Activated CD4-positive, alpha-beta T cell treated with anti-CD3 and anti-CD28 coated beads, Interleukin-2, amount 10 ng/mL, durations not matched to agents 7 days and 5 days (primary cell): ENCODE measurements around the gene ZNF562. TPM values are rescaled to one million over a fixed set of nuclear protein-coding genes. Genes with fewer than 3 reads are reported as not detected.
"Not testable (repeated sequence)": the region's sequence is repeated elsewhere in the genome, so short reads cannot be mapped to it uniquely, and the experiment has no call there.

Source experiments
- CTCF ChIA-PET: fragments of 350-600 bp; sonication (Branson Sonifier 250); formaldehyde crosslinking; loops from one replicate; lab custom pipeline; 2021; ENCODE audit warnings: antibody characterized with exemption; lab: Charles Lee
- POLR2A ChIA-PET: fragments of 350-600 bp; sonication (Branson Sonifier 250); formaldehyde crosslinking; loops from one replicate; lab custom pipeline; 2021; ENCODE audit warnings: antibody characterized with exemption; lab: Charles Lee
- DNase-seq: peaks from one replicate; pipeline ENCODE4 v3.0.0-alpha.2; 2020
- H3K27ac Mint-ChIP-seq: one replicate; pipeline ENCODE4 v1.8.0; 2021; ENCODE audit warnings: mild to moderate bottlenecking, moderate library complexity, mixed read lengths
- H3K27me3 Mint-ChIP-seq: one replicate; pipeline ENCODE4 v1.8.0; 2021; ENCODE audit warnings: mixed read lengths
- H3K36me3 Mint-ChIP-seq: one replicate; pipeline ENCODE4 v1.8.0; 2021; ENCODE audit warnings: low read depth, mixed read lengths
- H3K4me1 Mint-ChIP-seq: one replicate; pipeline ENCODE4 v1.8.0; 2021; ENCODE audit warnings: mixed read lengths
- H3K4me3 Mint-ChIP-seq: one replicate; pipeline ENCODE4 v1.8.0; 2021; ENCODE audit warnings: mild to moderate bottlenecking, moderate library complexity, mixed read lengths
- H3K9me3 Mint-ChIP-seq: one replicate; pipeline ENCODE4 v1.8.0; 2021; ENCODE audit warnings: mixed read lengths
- total RNA-seq, 2 experiments: library from RNA; stranded (reverse); gene quantifications; one replicate each; pipeline ENCODE4 v1.2.3, GENCODE V29; 2021

Gene ZNF562
- total RNA-seq, 2 experiments from 2014 or later = 18.1 to 19.7 TPM

- DNase-seq = peak; percentile 10
- CTCF ChIA-PET = interaction anchor here (0.6 kb wide), 1 partner anchor 1194 kb away, joined by 3 read pairs; no protein-coding TSS in a partner anchor
- POLR2A ChIA-PET = no interaction called here
- H3K9me3 Mint-ChIP-seq = peaks cover 44% of the 10 kb centered on the region
- H3K36me3 Mint-ChIP-seq = peaks cover 55% of the 10 kb centered on the region
- peaks cover 26% of the 10 kb centered on the region for H3K4me1 Mint-ChIP-seq
- H3K27ac Mint-ChIP-seq = peak overlapping the region; percentile 98
- no peaks in the 10 kb centered on the region for H3K27me3 Mint-ChIP-seq
- H3K4me3 Mint-ChIP-seq = peak overlapping the region; percentile 89
Measured at GRCh38 chr19:9673912-9674662, 813 bp downstream of the ZNF562 start.

GRCh38 chr19:9672893-9673292, 2.0 kb downstream of the ZNF562 start:
- DNase-seq = no peak
- Mint-ChIP-seq H3K9me3 (peaks cover 54% of the 10 kb centered on the region), H3K36me3 (peaks cover 67% of the 10 kb centered on the region), H3K4me3 (peak overlapping the region; percentile 3), H3K27me3 (no peaks in the 10 kb centered on the region), H3K27ac (no peak overlapping the region), H3K4me1 (peaks cover 27% of the 10 kb centered on the region)
- CTCF ChIA-PET = no interaction called here
- POLR2A ChIA-PET = no interaction called here

GRCh38 chr19:9671655-9672054, 3.2 kb downstream of the ZNF562 start:
- H3K4me3 Mint-ChIP-seq = no peak overlapping the region
- H3K4me1 Mint-ChIP-seq = peaks cover 29% of the 10 kb centered on the region

GRCh38 chr19:9668544-9668943, 6.4 kb downstream of the ZNF562 start:
- Mint-ChIP-seq H3K4me3 (no peak overlapping the region), H3K27ac (no peak overlapping the region), H3K4me1 (peaks cover 16% of the 10 kb centered on the region), H3K36me3 (peaks cover 79% of the 10 kb centered on the region), H3K27me3 (no peaks in the 10 kb centered on the region), H3K9me3 (peaks cover 62% of the 10 kb centered on the region)
- CTCF ChIA-PET = no interaction called here
- no peak for DNase-seq
- POLR2A ChIA-PET = no interaction called here

More at GRCh38 chr19:9671655-9672054, 3.2 kb downstream of the ZNF562 start:
- H3K9me3 Mint-ChIP-seq = peaks cover 62% of the 10 kb centered on the region
- H3K36me3 Mint-ChIP-seq = peaks cover 79% of the 10 kb centered on the region
- ChIA-PET POLR2A (no interaction called here), CTCF (no interaction called here)
- no peak for DNase-seq
- no peaks in the 10 kb centered on the region for H3K27me3 Mint-ChIP-seq
- H3K27ac Mint-ChIP-seq = no peak overlapping the region

GRCh38 chr19:9667898-9668297, 7.0 kb downstream of the ZNF562 start:
- ChIA-PET POLR2A (no interaction called here), CTCF (no interaction called here)
- Mint-ChIP-seq H3K27me3 (no peaks in the 10 kb centered on the region), H3K9me3 (peaks cover 58% of the 10 kb centered on the region), H3K4me3 (no peak overlapping the region), H3K36me3 (peaks cover 75% of the 10 kb centered on the region), H3K27ac (no peak overlapping the region), H3K4me1 (peaks cover 14% of the 10 kb centered on the region)
- DNase-seq = no peak

GRCh38 chr19:9658769-9659168, 16.1 kb downstream of the ZNF562 start:
- CTCF ChIA-PET = no interaction called here
- no peak overlapping the region for H3K4me3 Mint-ChIP-seq
- H3K27ac Mint-ChIP-seq = no peak overlapping the region
- no peaks in the 10 kb centered on the region for H3K27me3 Mint-ChIP-seq
- no peak for DNase-seq
- POLR2A ChIA-PET = no interaction called here
- peaks cover 11% of the 10 kb centered on the region for H3K9me3 Mint-ChIP-seq
- H3K36me3 Mint-ChIP-seq = peaks cover 61% of the 10 kb centered on the region
- H3K4me1 Mint-ChIP-seq = no peaks in the 10 kb centered on the region

GRCh38 chr19:9653066-9653555, 21.8 kb downstream of the ZNF562 start:
- H3K27ac Mint-ChIP-seq, H3K27me3 Mint-ChIP-seq, H3K4me1 Mint-ChIP-seq, H3K4me3 Mint-ChIP-seq, DNase-seq, POLR2A ChIA-PET: not testable (repeated sequence)
- H3K9me3 Mint-ChIP-seq = peaks cover 39% of the 10 kb centered on the region
- CTCF ChIA-PET = interaction anchor here (0.6 kb wide), 1 partner anchor 842 kb away, joined by 4 read pairs; no protein-coding TSS in a partner anchor
- peaks cover 88% of the 10 kb centered on the region for H3K36me3 Mint-ChIP-seq

GRCh38 chr19:9651464-9651863, 23.4 kb downstream of the ZNF562 start:
- peaks cover 74% of the 10 kb centered on the region for H3K36me3 Mint-ChIP-seq

GRCh38 chr19:9650345-9650744, 24.6 kb downstream of the ZNF562 start:
- peaks cover 68% of the 10 kb centered on the region for H3K36me3 Mint-ChIP-seq
- no peaks in the 10 kb centered on the region for H3K27me3 Mint-ChIP-seq
- H3K4me1 Mint-ChIP-seq = no peaks in the 10 kb centered on the region
- no peak overlapping the region for H3K27ac Mint-ChIP-seq
- no peak for DNase-seq
- ChIA-PET CTCF (interaction anchor here (1.7 kb wide), 1 partner anchor 19 kb away, joined by 3 read pairs; no protein-coding TSS in a partner anchor), POLR2A (no interaction called here)
- no peak overlapping the region for H3K4me3 Mint-ChIP-seq
- peaks cover 36% of the 10 kb centered on the region for H3K9me3 Mint-ChIP-seq

More at GRCh38 chr19:9651464-9651863, 23.4 kb downstream of the ZNF562 start:
- H3K27ac Mint-ChIP-seq, H3K27me3 Mint-ChIP-seq, H3K4me3 Mint-ChIP-seq, DNase-seq, H3K4me1 Mint-ChIP-seq, POLR2A ChIA-PET: not testable (repeated sequence)
- CTCF ChIA-PET = interaction anchor here (0.6 to 1.7 kb wide), 4 partner anchors 18 to 1950 kb away, joined by 3 read pairs; no protein-coding TSS in a partner anchor
- peaks cover 36% of the 10 kb centered on the region for H3K9me3 Mint-ChIP-seq

GRCh38 chr19:9645472-9645871, 29.4 kb downstream of the ZNF562 start:
- ChIA-PET CTCF (interaction anchor here (1.1 kb wide), 1 partner anchor 124 kb away, joined by 3 read pairs; the partner anchor contains the start of gene ZNF846), POLR2A (no interaction called here)
- no peak for DNase-seq
- Mint-ChIP-seq H3K4me1 (no peaks in the 10 kb centered on the region), H3K4me3 (no peak overlapping the region), H3K9me3 (peaks cover 26% of the 10 kb centered on the region), H3K27me3 (no peaks in the 10 kb centered on the region), H3K36me3 (peaks cover 49% of the 10 kb centered on the region), H3K27ac (no peak overlapping the region)

GRCh38 chr19:9644472-9644871, 30.4 kb downstream of the ZNF562 start:
- Mint-ChIP-seq H3K27ac (no peak overlapping the region), H3K9me3 (peaks cover 24% of the 10 kb centered on the region), H3K4me1 (no peaks in the 10 kb centered on the region), H3K36me3 (peaks cover 48% of the 10 kb centered on the region), H3K4me3 (no peak overlapping the region), H3K27me3 (no peaks in the 10 kb centered on the region)
- ChIA-PET POLR2A (no interaction called here), CTCF (no interaction called here)
- DNase-seq = no peak

- CTCF ChIA-PET = no interaction called here
- no peak for DNase-seq
- POLR2A ChIA-PET = no interaction called here
- Mint-ChIP-seq H3K27me3 (no peaks in the 10 kb centered on the region), H3K4me3 (no peak overlapping the region), H3K4me1 (no peaks in the 10 kb centered on the region), H3K36me3 (peaks cover 37% of the 10 kb centered on the region), H3K27ac (no peak overlapping the region), H3K9me3 (peaks cover 20% of the 10 kb centered on the region)
Measured at GRCh38 chr19:9641810-9642209, 33.1 kb downstream of the ZNF562 start.

GRCh38 chr19:9640956-9641355, 33.9 kb downstream of the ZNF562 start:
- ChIA-PET POLR2A (no interaction called here), CTCF (interaction anchor here (0.6 kb wide), 2 partner anchors 15 to 126 kb away, joined by 3 to 4 read pairs; no protein-coding TSS in a partner anchor)
- Mint-ChIP-seq H3K4me1 (no peaks in the 10 kb centered on the region), H3K27ac (no peak overlapping the region), H3K4me3 (no peak overlapping the region), H3K27me3 (no peaks in the 10 kb centered on the region), H3K36me3 (peaks cover 33% of the 10 kb centered on the region), H3K9me3 (peaks cover 20% of the 10 kb centered on the region)
- DNase-seq = no peak
